ENCODE results near the gene FAM13A. TPM values are rescaled to one million over a fixed set of nuclear protein-coding genes. Genes with fewer than 3 reads are reported as not detected.

Gene FAM13A
- total and polyA plus RNA-seq, 10 donors: 2.7 to 24.9 (median 18.3) TPM

- intact Hi-C loops (cut with DNase I; ENCODE audit: low total_unique reads): no loop called here
- 80 to 94% (median 88%) methylated on average over 1 of the region's 1 CpG for WGBS, 5 donors
These were observed 263.5 kb downstream of the FAM13A start for GRCh38 chr4:88793475-88793874.

GRCh38 chr4:88792821-88793220 lies 264.2 kb downstream of the FAM13A start:
- intact Hi-C loops (cut with DNase I; ENCODE audit: low total_unique reads): no loop called here
- no peak for DNase-seq
- no peaks in the 10 kb centered on the region for H3K27me3 ChIP-seq (replicated peaks in 1 of 7)
- H3K27ac ChIP-seq: no peak overlapping the region
- no peaks in the 10 kb centered on the region for H3K9me3 ChIP-seq
- H3K36me3 ChIP-seq: peaks cover 0 to 4% (median 0%) of the 10 kb centered on the region in 6 donors
- no peaks in the 10 kb centered on the region for H3K4me1 ChIP-seq
- 89 to 100% (median 95%) methylated on average over 1 of the region's 1 CpG for WGBS, 5 donors
- no peak for TF ChIP-seq POLR2A (IDR thresholded peaks at IDR 0.05)
- no peak for TF ChIP-seq POLR2AphosphoS5 (IDR thresholded peaks at IDR 0.05)
- no peak for TF ChIP-seq CTCF (IDR thresholded peaks at IDR 0.05 in 8 of 11, conservative IDR thresholded peaks at IDR 0.05 in 3 of 11)
- no peak overlapping the region for H3K4me3 ChIP-seq

More at GRCh38 chr4:88793475-88793874, 263.5 kb downstream of the FAM13A start:
- Histone ChIP-seq H3K4me3 (no peak overlapping the region), H3K27me3 (replicated peaks in 1 of 7) (no peaks in the 10 kb centered on the region), H3K27ac (no peak overlapping the region), H3K36me3 (no peaks in the 10 kb centered on the region), H3K4me1 (no peaks in the 10 kb centered on the region), H3K9me3 (no peaks in the 10 kb centered on the region)
- DNase-seq: no peak
- TF ChIP-seq POLR2A (IDR thresholded peaks at IDR 0.05) (no peak), POLR2AphosphoS5 (IDR thresholded peaks at IDR 0.05) (no peak), CTCF (IDR thresholded peaks at IDR 0.05 in 8 of 11, conservative IDR thresholded peaks at IDR 0.05 in 3 of 11) (no peak)

GRCh38 chr4:88792268-88792781 lies 264.7 kb downstream of the FAM13A start:
- TF ChIP-seq POLR2AphosphoS5 (IDR thresholded peaks at IDR 0.05): no peak
- TF ChIP-seq CTCF (IDR thresholded peaks at IDR 0.05 in 8 of 11, conservative IDR thresholded peaks at IDR 0.05 in 3 of 11): no peak
- DNase-seq: no peak
- 38 to 59% (median 43%) methylated on average over 1 of the region's 1 CpG for WGBS, 5 donors
- no peak overlapping the region for H3K27ac ChIP-seq
- no peaks in the 10 kb centered on the region for H3K9me3 ChIP-seq
- peaks cover 0 to 9% (median 0%) of the 10 kb centered on the region in 6 donors for H3K36me3 ChIP-seq
- intact Hi-C loops (cut with DNase I; ENCODE audit: low total_unique reads): no loop called here
- H3K4me3 ChIP-seq: no peak overlapping the region
- H3K27me3 ChIP-seq (replicated peaks in 1 of 7): no peaks in the 10 kb centered on the region
- H3K4me1 ChIP-seq: no peaks in the 10 kb centered on the region

- no peak for TF ChIP-seq POLR2AphosphoS5 (IDR thresholded peaks at IDR 0.05)
- Histone ChIP-seq H3K4me3 (no peak overlapping the region), H3K9me3 (no peaks in the 10 kb centered on the region), H3K27ac (no peak overlapping the region), H3K4me1 (no peaks in the 10 kb centered on the region), H3K27me3 (replicated peaks in 1 of 7) (no peaks in the 10 kb centered on the region), H3K36me3 (peaks cover 0 to 19% (median 0%) of the 10 kb centered on the region in 6 donors)
- intact Hi-C loops (cut with DNase I; ENCODE audit: low total_unique reads): no loop called here
- WGBS, 5 donors: 69 to 89% (median 81%) methylated on average over 1 of the region's 1 CpG
- DNase-seq: no peak
These were observed 265.7 kb downstream of the FAM13A start for GRCh38 chr4:88791274-88791673.

- H3K27ac ChIP-seq: no peak overlapping the region
- peaks cover 0 to 35% (median 3%) of the 10 kb centered on the region in 6 donors for H3K36me3 ChIP-seq
- TF ChIP-seq CTCF (IDR thresholded peaks at IDR 0.05 in 8 of 11, conservative IDR thresholded peaks at IDR 0.05 in 3 of 11) (no peak), POLR2A (IDR thresholded peaks at IDR 0.05) (no peak)
- intact Hi-C loops (cut with DNase I; ENCODE audit: low total_unique reads): no loop called here
- no peaks in the 10 kb centered on the region for H3K27me3 ChIP-seq (replicated peaks in 1 of 7)
- H3K4me1 ChIP-seq: no peaks in the 10 kb centered on the region
- H3K9me3 ChIP-seq: no peaks in the 10 kb centered on the region
- H3K4me3 ChIP-seq: no peak overlapping the region
- DNase-seq: no peak
These were observed 268.1 kb downstream of the FAM13A start for GRCh38 chr4:88788895-88789294.
